ENCODE measurements around the gene RBBP8NL.

Gene RBBP8NL

GRCh38 chr20:62460678-62461077, 33.3 kb upstream of the RBBP8NL start:
- Histone ChIP-seq H3K79me1 (ENCODE audit: low read length) (no peaks in the 10 kb centered on the region), H2AK5ac (ENCODE audit: low read length) (no peak overlapping the region), H2BK12ac (ENCODE audit: low read length) (no peak overlapping the region), H2AFZ (ENCODE audit: insufficient read depth, low read length, poor library complexity) (no peak overlapping the region), H3K9ac (ENCODE audit: low read length) (no peak overlapping the region), H3K4me1 (ENCODE audit: control insufficient read depth in 1 of 2, insufficient read depth in 2 of 2, low read length in 2 of 2) (no peaks in the 10 kb centered on the region), H3K23ac (ENCODE audit: low read length) (no peak overlapping the region), H3K27me3 (ENCODE audit: insufficient read depth, low read length) (no peaks in the 10 kb centered on the region), H4K8ac (ENCODE audit: low read depth, low read length) (no peak overlapping the region), H3K27ac (ENCODE audit: low read depth, low read length) (no peak overlapping the region), H4K12ac (ENCODE audit: low read depth, low read length) (no peak overlapping the region), H4K91ac (ENCODE audit: low read depth, low read length) (no peak overlapping the region), H3K36me3 (ENCODE audit: control insufficient read depth in 1 of 2, insufficient read depth in 2 of 2, low read length in 2 of 2) (no peaks in the 10 kb centered on the region), H2BK5ac (ENCODE audit: low read depth, low read length, poor library complexity) (no peak overlapping the region), H3K14ac (ENCODE audit: low read length) (no peak overlapping the region), H3K4me3 (ENCODE audit: low read depth, low read length) (no peak overlapping the region), H3K79me2 (ENCODE audit: control insufficient read depth, insufficient read depth, low read length, poor library complexity) (no peaks in the 10 kb centered on the region), H3K18ac (ENCODE audit: low read length) (no peak overlapping the region), H3K4me2 (ENCODE audit: low read length) (no peak overlapping the region), H3K4ac (ENCODE audit: low read depth, low read length) (no peak overlapping the region), H3K9me3 (ENCODE audit: insufficient read depth, low read depth, low read length) (no peaks in the 10 kb centered on the region), H2BK120ac (ENCODE audit: insufficient read depth, low read length, poor library complexity) (no peak overlapping the region)
- no CpG with 5 or more reads among the region's 15 CpGs for WGBS (ENCODE audit: extremely low coverage, insufficient coverage, insufficient read length)
- DNase-seq, result no peak

GRCh38 chr20:62459488-62459887, 32.1 kb upstream of the RBBP8NL start:
- H2BK5ac ChIP-seq (ENCODE audit: low read depth, low read length, poor library complexity), result no peak overlapping the region

GRCh38 chr20:62458275-62459251, 31.2 kb upstream of the RBBP8NL start:
- no peaks in the 10 kb centered on the region for H3K36me3 ChIP-seq (ENCODE audit: control insufficient read depth in 1 of 2, insufficient read depth in 2 of 2, low read length in 2 of 2)
- no peaks in the 10 kb centered on the region for H3K9me3 ChIP-seq (ENCODE audit: insufficient read depth, low read depth, low read length)
- H3K79me2 ChIP-seq (ENCODE audit: control insufficient read depth, insufficient read depth, low read length, poor library complexity), result no peaks in the 10 kb centered on the region
- H3K4ac ChIP-seq (ENCODE audit: low read depth, low read length), result no peak overlapping the region
- H2AK5ac ChIP-seq (ENCODE audit: low read length), result no peak overlapping the region
- no peaks in the 10 kb centered on the region for H3K79me1 ChIP-seq (ENCODE audit: low read length)
- no CpG with 5 or more reads among the region's 41 CpGs for WGBS (ENCODE audit: extremely low coverage, insufficient coverage, insufficient read length)
- no peak overlapping the region for H3K4me3 ChIP-seq (ENCODE audit: low read depth, low read length)
- no peak overlapping the region for H2BK5ac ChIP-seq (ENCODE audit: low read depth, low read length, poor library complexity)
- no peak overlapping the region for H2BK120ac ChIP-seq (ENCODE audit: insufficient read depth, low read length, poor library complexity)
- DNase-seq, result no peak
- H3K27me3 ChIP-seq (ENCODE audit: insufficient read depth, low read length), result no peaks in the 10 kb centered on the region
- H4K12ac ChIP-seq (ENCODE audit: low read depth, low read length), result no peak overlapping the region
- H3K4me1 ChIP-seq (ENCODE audit: control insufficient read depth in 1 of 2, insufficient read depth in 2 of 2, low read length in 2 of 2), result no peaks in the 10 kb centered on the region
- H2BK12ac ChIP-seq (ENCODE audit: low read length), result no peak overlapping the region
- no peak overlapping the region for H4K8ac ChIP-seq (ENCODE audit: low read depth, low read length)
- no peak overlapping the region for H3K14ac ChIP-seq (ENCODE audit: low read length)
- no peak overlapping the region for H3K4me2 ChIP-seq (ENCODE audit: low read length)
- H3K27ac ChIP-seq (ENCODE audit: low read depth, low read length), result no peak overlapping the region
- no peak overlapping the region for H2AFZ ChIP-seq (ENCODE audit: insufficient read depth, low read length, poor library complexity)
- H3K23ac ChIP-seq (ENCODE audit: low read length), result no peak overlapping the region
- H3K18ac ChIP-seq (ENCODE audit: low read length), result no peak overlapping the region
- H4K91ac ChIP-seq (ENCODE audit: low read depth, low read length), result no peak overlapping the region
- H3K9ac ChIP-seq (ENCODE audit: low read length), result no peak overlapping the region

More at GRCh38 chr20:62459488-62459887, 32.1 kb upstream of the RBBP8NL start:
- Histone ChIP-seq H3K27me3 (ENCODE audit: insufficient read depth, low read length) (no peaks in the 10 kb centered on the region), H3K4ac (ENCODE audit: low read depth, low read length) (no peak overlapping the region), H3K4me2 (ENCODE audit: low read length) (no peak overlapping the region), H3K79me2 (ENCODE audit: control insufficient read depth, insufficient read depth, low read length, poor library complexity) (no peaks in the 10 kb centered on the region), H4K12ac (ENCODE audit: low read depth, low read length) (no peak overlapping the region), H3K4me3 (ENCODE audit: low read depth, low read length) (no peak overlapping the region), H3K9me3 (ENCODE audit: insufficient read depth, low read depth, low read length) (no peaks in the 10 kb centered on the region), H4K91ac (ENCODE audit: low read depth, low read length) (no peak overlapping the region), H3K36me3 (ENCODE audit: control insufficient read depth in 1 of 2, insufficient read depth in 2 of 2, low read length in 2 of 2) (no peaks in the 10 kb centered on the region), H2BK12ac (ENCODE audit: low read length) (no peak overlapping the region), H4K8ac (ENCODE audit: low read depth, low read length) (no peak overlapping the region), H3K79me1 (ENCODE audit: low read length) (no peaks in the 10 kb centered on the region), H3K9ac (ENCODE audit: low read length) (no peak overlapping the region), H3K18ac (ENCODE audit: low read length) (no peak overlapping the region), H3K4me1 (ENCODE audit: control insufficient read depth in 1 of 2, insufficient read depth in 2 of 2, low read length in 2 of 2) (no peaks in the 10 kb centered on the region), H2AFZ (ENCODE audit: insufficient read depth, low read length, poor library complexity) (no peak overlapping the region), H2AK5ac (ENCODE audit: low read length) (no peak overlapping the region), H3K23ac (ENCODE audit: low read length) (no peak overlapping the region), H2BK120ac (ENCODE audit: insufficient read depth, low read length, poor library complexity) (no peak overlapping the region), H3K14ac (ENCODE audit: low read length) (no peak overlapping the region), H3K27ac (ENCODE audit: low read depth, low read length) (no peak overlapping the region)
- no CpG with 5 or more reads among the region's 14 CpGs for WGBS (ENCODE audit: extremely low coverage, insufficient coverage, insufficient read length)
- DNase-seq, result no peak

- WGBS (ENCODE audit: extremely low coverage, insufficient coverage, insufficient read length), result no CpG with 5 or more reads among the region's 20 CpGs
Measured at GRCh38 chr20:62457831-62458230, 30.5 kb upstream of the RBBP8NL start.

More at GRCh38 chr20:62457831-62458230, 30.5 kb upstream of the RBBP8NL start:
- H4K12ac ChIP-seq (ENCODE audit: low read depth, low read length), result no peak overlapping the region
- no peaks in the 10 kb centered on the region for H3K79me2 ChIP-seq (ENCODE audit: control insufficient read depth, insufficient read depth, low read length, poor library complexity)
- H3K18ac ChIP-seq (ENCODE audit: low read length), result no peak overlapping the region
- H3K4me1 ChIP-seq (ENCODE audit: control insufficient read depth in 1 of 2, insufficient read depth in 2 of 2, low read length in 2 of 2), result no peaks in the 10 kb centered on the region
- no peak overlapping the region for H4K91ac ChIP-seq (ENCODE audit: low read depth, low read length)
- DNase-seq, result no peak
- H4K8ac ChIP-seq (ENCODE audit: low read depth, low read length), result no peak overlapping the region
- H3K4me2 ChIP-seq (ENCODE audit: low read length), result no peak overlapping the region
- H3K79me1 ChIP-seq (ENCODE audit: low read length), result no peaks in the 10 kb centered on the region
- no peaks in the 10 kb centered on the region for H3K9me3 ChIP-seq (ENCODE audit: insufficient read depth, low read depth, low read length)
- no peak overlapping the region for H3K4me3 ChIP-seq (ENCODE audit: low read depth, low read length)
- H2BK120ac ChIP-seq (ENCODE audit: insufficient read depth, low read length, poor library complexity), result no peak overlapping the region
- no peak overlapping the region for H3K4ac ChIP-seq (ENCODE audit: low read depth, low read length)
- H3K9ac ChIP-seq (ENCODE audit: low read length), result no peak overlapping the region
- no peaks in the 10 kb centered on the region for H3K27me3 ChIP-seq (ENCODE audit: insufficient read depth, low read length)
- no peak overlapping the region for H2AK5ac ChIP-seq (ENCODE audit: low read length)
- no peak overlapping the region for H2BK12ac ChIP-seq (ENCODE audit: low read length)
- H3K23ac ChIP-seq (ENCODE audit: low read length), result no peak overlapping the region
- no peak overlapping the region for H2BK5ac ChIP-seq (ENCODE audit: low read depth, low read length, poor library complexity)
- H2AFZ ChIP-seq (ENCODE audit: insufficient read depth, low read length, poor library complexity), result no peak overlapping the region
- no peak overlapping the region for H3K27ac ChIP-seq (ENCODE audit: low read depth, low read length)
- no peak overlapping the region for H3K14ac ChIP-seq (ENCODE audit: low read length)
- H3K36me3 ChIP-seq (ENCODE audit: control insufficient read depth in 1 of 2, insufficient read depth in 2 of 2, low read length in 2 of 2), result no peaks in the 10 kb centered on the region
